GM12872 (cell line): ENCODE data around the gene NGRN.

Experiments used
- TF ChIP-seq, protein P1 (sequence below): IDR thresholded peaks from 3 replicates; pipeline ENCODE4 v1.5.1; 2011; ENCODE audit warnings: low read depth, mild to moderate bottlenecking, low read length, moderate library complexity; ENCODE audit not compliant: insufficient read depth

The NGRN gene, protein sequence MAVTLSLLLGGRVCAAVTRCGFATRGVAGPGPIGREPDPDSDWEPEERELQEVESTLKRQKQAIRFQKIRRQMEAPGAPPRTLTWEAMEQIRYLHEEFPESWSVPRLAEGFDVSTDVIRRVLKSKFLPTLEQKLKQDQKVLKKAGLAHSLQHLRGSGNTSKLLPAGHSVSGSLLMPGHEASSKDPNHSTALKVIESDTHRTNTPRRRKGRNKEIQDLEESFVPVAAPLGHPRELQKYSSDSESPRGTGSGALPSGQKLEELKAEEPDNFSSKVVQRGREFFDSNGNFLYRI

DNA sequence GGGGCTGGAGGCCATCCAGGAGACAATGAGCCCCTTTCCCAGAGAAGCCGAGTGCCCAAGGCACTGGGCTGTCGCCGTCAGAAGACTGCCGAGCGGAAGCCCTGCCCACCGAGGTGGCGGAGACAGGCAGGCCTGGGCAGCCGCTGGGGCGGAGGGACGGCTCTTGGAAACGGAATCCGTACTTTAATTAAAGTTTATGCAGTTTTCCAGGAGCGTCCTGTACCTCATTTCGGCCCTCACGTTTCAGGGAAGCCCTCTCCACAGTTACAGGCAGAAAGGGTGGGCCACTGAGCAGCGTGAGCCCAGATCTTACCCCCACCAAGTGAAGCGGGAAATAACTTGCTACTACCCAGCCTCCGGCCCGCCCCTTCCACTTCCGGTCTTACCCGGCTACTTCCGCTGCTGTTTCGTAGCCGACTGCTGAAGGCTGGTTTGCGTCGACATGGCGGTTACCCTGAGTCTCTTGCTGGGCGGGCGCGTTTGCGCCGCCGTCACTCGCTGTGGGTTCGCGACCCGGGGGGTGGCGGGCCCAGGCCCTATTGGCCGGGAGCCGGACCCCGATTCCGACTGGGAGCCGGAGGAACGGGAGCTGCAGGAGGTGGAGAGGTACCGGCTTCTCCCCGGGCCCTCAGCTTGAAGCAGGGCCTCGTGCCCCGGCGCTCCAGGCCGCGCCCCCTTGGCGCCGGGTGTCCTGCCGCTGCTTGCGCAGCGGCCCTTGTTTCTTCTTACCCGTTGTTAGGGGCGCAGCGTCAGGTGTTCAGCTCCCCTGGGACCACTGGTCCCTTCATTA is at the start of gene NGRN:
NGRN (plus strand) TSS at position 402 of the 790 bp plus-strand sequence; CDS start at position 443, 41 bp downstream.
- TF ChIP-seq, protein P1, sequence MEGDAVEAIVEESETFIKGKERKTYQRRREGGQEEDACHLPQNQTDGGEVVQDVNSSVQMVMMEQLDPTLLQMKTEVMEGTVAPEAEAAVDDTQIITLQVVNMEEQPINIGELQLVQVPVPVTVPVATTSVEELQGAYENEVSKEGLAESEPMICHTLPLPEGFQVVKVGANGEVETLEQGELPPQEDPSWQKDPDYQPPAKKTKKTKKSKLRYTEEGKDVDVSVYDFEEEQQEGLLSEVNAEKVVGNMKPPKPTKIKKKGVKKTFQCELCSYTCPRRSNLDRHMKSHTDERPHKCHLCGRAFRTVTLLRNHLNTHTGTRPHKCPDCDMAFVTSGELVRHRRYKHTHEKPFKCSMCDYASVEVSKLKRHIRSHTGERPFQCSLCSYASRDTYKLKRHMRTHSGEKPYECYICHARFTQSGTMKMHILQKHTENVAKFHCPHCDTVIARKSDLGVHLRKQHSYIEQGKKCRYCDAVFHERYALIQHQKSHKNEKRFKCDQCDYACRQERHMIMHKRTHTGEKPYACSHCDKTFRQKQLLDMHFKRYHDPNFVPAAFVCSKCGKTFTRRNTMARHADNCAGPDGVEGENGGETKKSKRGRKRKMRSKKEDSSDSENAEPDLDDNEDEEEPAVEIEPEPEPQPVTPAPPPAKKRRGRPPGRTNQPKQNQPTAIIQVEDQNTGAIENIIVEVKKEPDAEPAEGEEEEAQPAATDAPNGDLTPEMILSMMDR: no peak

DNA sequence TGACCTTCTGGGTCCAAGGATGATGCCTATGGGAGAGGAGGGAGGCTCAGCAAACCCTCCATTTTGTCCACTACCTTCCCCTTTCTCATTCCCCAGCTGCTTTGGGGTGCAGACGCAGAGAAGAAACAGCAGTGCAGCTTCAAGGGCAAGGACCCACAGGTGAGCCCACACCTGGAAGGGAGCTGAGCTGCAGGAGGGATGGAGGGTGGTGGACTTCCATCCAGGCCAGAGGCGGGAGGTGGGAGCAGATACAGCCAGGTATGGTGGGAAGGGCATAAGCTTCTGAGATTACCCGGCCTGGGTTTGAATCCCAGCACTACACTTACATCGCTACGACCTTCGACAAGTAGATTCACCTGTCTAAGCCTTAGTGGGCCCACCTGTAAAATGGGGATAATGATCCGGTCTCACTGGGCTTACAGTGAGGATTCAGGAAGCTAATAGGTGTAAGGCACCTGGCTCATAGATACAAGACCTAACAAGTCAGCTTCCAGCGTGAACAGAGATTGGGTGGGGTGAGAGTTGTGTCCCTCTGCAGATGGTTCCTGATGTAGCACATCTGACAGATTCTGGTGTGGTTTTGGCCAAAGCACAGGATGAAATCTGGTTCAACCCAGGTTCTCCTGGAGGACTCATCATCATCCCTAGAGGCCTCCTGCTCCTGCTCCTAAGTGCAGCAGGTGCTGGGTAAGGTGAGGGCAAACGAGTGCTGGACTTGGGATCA is 47.6 kb upstream of the NGRN start:
- TF ChIP-seq, protein P1: no peak

DNA sequence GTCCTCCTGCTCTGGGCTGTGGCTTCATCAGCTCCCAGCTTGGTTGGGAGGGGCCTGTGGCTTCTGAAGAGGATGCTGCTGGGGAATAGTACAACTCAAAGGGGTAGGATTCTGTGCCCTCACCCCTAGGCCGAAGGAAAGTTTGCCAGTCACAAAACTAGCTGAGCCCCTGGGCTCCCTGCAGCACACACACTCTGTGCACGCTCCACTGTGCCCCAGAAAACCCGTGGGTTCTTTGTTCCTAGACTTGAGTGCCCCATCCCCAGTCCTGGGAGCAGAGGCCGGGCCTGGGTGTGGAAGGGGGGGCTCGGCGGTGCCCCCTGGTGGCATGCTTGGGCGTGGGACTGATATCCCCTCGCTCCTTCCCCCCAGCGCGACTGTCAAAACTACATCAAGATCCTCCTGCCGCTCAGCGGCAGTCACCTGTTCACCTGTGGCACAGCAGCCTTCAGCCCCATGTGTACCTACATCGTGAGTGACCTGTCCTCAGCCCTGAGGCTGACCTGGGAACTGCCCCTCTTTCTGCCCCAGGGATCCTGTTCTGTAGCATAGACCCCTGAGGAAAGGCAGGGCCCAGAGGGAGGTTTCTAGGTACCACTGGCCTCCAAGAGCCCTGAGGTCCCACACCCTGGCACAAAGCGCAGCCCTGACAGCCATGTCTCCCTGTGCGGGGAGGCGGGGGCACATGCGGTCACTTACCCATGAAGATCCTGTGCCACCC is 45.9 kb upstream of the NGRN start:
- TF ChIP-seq, protein P1: peak; percentile 84

DNA sequence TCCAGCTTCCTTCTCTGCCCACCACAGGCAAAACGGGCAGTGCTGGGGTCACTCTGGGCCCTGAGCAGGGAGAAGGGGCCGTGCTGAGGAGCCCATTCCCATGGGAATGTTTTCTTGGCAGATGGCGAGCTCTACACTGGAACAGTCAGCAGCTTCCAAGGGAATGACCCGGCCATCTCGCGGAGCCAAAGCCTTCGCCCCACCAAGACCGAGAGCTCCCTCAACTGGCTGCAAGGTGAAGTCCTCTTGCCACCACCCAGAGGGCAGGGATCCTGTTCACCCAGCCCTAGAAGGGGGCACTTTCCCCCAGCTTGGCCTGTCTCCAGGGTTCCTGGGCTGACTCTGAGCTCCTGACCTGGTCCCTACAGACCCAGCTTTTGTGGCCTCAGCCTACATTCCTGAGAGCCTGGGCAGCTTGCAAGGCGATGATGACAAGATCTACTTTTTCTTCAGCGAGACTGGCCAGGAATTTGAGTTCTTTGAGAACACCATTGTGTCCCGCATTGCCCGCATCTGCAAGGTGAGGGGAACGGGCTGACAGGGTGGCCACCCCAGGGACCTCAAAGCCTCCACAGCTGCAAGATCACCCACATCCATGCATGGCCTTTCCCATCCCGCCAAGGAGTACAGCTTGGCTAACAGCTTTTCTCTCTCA is 44.1 kb upstream of the NGRN start:
- TF ChIP-seq, protein P1: peak; percentile 85

DNA sequence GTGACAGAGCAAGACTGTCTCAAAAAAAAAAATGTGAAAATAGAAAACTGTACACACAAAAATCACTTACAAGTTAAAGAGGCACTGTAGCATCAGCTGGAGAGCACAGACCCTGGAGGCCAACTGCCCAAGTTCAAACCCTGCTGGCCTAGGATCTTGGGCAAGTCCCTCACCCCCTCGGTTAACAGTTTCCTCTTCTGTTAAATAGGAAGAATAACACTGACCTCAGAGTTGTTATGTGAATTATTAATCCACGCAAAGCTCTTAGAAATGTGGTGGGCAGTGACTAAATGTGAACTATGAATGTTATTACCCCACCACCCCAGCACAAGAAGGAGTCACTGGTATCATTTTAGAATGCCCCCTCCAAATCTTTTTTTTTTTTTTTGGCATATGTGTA is 42.9 kb upstream of the NGRN start:
- TF ChIP-seq, protein P1: no peak

DNA sequence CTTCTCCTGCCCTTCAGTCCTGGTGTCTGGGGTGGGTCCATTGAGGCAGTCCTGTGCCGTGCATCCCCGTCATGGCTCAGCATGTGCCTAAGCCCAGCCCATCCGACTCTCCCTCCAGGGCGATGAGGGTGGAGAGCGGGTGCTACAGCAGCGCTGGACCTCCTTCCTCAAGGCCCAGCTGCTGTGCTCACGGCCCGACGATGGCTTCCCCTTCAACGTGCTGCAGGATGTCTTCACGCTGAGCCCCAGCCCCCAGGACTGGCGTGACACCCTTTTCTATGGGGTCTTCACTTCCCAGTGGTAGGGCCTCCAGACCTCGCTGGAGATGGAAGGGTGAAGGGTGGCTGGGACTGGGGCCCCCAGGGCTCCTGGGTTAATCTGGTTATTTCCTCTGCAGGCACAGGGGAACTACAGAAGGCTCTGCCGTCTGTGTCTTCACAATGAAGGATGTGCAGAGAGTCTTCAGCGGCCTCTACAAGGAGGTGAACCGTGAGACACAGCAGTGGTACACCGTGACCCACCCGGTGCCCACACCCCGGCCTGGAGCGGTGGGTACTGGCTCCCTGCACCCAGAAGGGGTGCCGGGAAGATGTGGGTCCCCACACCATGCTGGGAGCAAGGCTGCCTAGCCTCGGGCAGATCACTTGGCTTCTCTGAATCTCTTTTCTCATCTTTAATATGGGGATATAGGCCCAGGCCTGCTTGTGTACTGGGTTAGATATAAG is 41.9 kb upstream of the NGRN start:
- TF ChIP-seq, protein P1: no peak
